SJSA1 (cell line): ENCODE measurements around the gene CD101. TPM values are rescaled to one million over a fixed set of nuclear protein-coding genes. Genes with fewer than 3 reads are reported as not detected.

Experiments
- total RNA-seq: library from RNA; depleted of rRNA; stranded (reverse); fragments of >200 nt; shearing (Covaris generic); gene quantifications from 2 replicates; pipeline ENCODE4 v1.2.3, GENCODE V29; 2014; rRNA removed

Gene CD101
- total RNA-seq, 1 experiment from 2014 or later, result 0.05 TPM

Other genes starting within 250 kb of the CD101 start
- not detected in 2 replicates for gene CD2, start 247.3 kb upstream of the CD101 start, total RNA-seq
- gene PTGFRN, start 91.8 kb upstream of the CD101 start, total RNA-seq, result 15.6 and 25.2 TPM in 2 replicates
- gene TTF2, start 58.6 kb downstream of the CD101 start, total RNA-seq, result 25.0 and 29.6 TPM in 2 replicates
- gene TRIM45, start 120.0 kb downstream of the CD101 start, total RNA-seq, result 1.6 and 2.3 TPM in 2 replicates
- not detected in 2 replicates for gene VTCN1, start 209.2 kb downstream of the CD101 start, total RNA-seq